HL-60/S4 (cell line): ENCODE results near the gene IPO11.
"Not testable (repeated sequence)": the region's sequence is repeated elsewhere in the genome, so short reads cannot be mapped to it uniquely, and the experiment has no call there.

Experiments
- in situ Hi-C: fragments of 300-500 bp; cut with MboI; formaldehyde crosslinking; loops from 2 replicates; pipeline ENCODE4 v1.14.3; 2022; ENCODE audit warnings: low sequenced_read_pairs

The IPO11 gene

DNA sequence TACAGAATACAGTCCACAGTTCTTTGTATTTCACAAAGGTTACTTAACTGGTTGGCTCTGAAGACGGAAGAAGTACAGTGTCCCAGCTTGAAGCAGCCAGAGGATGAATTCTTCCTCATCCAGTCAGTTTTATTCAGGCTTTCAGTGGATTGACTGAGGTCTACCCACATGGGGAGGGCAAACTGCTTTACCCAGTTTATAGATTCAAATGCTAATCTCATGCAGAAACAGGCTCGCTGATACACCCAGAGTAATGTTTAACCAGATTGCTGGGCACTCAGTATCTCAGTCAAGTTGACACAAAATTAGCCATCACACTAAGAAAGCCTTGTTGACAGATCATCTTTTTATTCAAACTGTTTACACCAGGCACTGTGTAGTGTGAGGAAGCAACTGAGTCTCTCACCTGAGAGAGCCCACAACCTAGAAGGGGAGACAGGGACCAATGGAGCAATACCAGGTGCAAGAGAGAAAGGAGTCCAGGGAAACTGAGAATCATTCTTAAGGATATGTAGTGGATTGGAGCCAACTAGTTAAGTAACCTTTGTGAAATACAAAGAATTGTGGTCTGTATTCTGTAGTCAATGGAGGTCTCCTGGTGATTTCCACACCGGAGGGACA is 181.9 kb downstream of the IPO11 start:
- in situ Hi-C loops = no loop called here

DNA sequence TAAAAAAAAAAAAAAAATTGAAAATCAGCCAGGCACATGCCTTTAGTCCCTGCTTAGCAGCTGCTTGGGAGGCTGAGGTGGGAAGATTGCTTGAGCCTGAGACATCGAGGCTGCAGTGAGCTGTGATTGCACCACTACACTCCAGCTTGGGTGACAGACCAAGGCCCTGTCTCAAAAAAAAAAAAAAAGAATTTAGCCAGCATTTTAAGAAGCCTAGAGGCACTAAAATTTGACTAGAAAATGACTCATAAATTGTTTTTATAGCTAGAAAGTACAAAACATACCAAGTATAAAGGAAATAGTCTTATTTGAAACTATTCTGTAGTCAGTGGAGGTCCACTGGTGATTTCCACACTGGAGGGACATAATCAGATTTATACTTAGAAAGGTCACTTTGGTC is 183.5 kb downstream of the IPO11 start:
- in situ Hi-C loops = no loop called here

GRCh38 chr5:62596691-62597090 is 184.1 kb downstream of the IPO11 start:
- in situ Hi-C loops = no loop called here

GRCh38 chr5:62597314-62597713 is 184.8 kb downstream of the IPO11 start:
- in situ Hi-C loops = no loop called here

DNA sequence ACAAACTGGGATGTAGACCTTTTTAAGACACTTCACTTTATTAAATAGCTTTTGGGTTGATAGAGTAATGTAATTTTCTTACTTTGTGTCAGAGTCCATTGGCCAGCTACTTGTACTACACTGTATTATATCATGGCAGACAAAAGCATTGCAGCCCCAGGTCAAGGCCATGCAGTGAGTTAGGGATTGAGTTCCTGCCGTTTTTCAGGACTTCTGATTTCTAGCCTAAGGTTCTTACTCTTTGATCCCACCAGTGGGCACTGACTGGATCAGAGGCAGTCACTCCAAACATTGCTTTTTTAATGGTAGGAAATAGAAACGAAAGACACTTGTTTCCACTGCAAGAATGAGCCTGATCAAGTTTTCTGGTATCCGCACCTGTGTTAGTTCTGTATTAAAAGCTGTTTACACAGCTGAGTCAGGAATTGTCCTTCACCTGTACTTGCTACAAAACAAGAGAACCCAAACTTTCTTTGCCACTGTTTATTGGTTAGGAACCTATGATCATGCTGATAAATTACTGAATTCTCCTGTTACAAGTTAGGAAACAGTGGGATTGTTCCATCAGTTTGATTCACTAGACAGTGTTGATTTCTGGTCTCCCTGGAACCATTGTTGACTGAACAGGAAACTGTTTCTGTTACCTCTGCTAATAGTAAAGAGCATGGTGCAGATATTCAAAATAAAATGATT is 188.1 kb downstream of the IPO11 start:
- in situ Hi-C loops = no loop called here

DNA sequence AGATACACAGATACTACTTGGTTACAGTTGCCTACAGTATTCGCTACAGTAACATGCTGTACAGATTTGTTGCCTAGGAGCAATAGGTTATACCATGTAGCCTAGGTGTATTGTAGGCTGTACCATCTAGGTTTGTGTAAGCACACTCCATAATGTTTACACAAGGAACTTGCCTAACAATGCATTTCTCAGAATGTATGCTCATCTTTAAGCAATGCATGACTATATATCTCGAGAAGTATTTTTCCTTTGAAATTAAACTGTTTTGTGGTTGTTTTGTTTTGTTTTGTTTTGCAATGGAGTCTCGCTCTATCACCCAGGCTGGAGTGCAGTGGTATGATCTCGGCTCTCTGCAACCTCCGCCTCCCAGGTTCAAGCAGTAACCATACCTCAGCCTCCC is 191.4 kb downstream of the IPO11 start:
- in situ Hi-C loops = no loop called here

GRCh38 chr5:62605638-62606037 is 193.1 kb downstream of the IPO11 start:
- in situ Hi-C loops = no loop called here

DNA sequence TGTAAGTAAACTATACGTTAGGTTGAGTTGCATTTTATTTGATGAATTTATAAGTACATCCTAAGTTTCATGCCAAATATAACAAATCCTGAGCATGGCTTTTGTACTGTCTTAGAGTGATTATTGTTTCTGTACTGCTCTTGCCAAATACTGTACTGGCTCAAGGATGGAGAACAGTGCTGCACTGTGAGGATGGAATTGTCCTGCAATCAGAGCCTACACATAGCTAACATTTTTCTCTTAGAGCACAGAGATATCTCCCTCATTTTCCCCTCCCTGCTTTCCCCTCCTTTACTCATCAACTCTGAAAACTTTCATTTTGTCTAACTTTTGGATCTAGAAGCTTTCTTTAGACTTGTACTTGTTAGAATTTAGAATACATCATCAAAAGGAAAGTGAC is 194.3 kb downstream of the IPO11 start:
- in situ Hi-C loops = no loop called here

- in situ Hi-C loops = no loop called here
Measured at GRCh38 chr5:62607615-62608014, 195.1 kb downstream of the IPO11 start.

- in situ Hi-C loops = no loop called here
Measured at GRCh38 chr5:62608529-62609511, 196.3 kb downstream of the IPO11 start.

DNA sequence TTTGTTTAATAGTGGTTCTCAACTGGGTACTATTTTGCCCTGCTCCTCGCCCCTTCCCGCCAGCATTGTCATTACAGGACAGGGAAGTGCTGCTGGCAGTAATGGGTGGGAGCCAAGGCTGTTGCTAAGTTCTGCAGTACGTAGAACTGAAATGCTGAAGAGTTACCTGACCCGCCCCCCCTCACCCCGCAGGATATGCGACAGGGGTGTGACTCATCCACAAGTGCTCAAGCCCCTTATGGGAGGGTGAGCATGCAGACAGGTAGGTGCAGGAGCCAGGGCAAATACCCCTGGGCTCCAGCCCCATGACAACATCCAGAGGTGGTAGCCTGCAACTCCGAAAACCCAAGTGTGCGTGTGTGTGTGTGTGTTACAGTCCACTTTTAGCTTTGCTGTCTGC is 201.8 kb downstream of the IPO11 start:
- in situ Hi-C loops = no loop called here

DNA sequence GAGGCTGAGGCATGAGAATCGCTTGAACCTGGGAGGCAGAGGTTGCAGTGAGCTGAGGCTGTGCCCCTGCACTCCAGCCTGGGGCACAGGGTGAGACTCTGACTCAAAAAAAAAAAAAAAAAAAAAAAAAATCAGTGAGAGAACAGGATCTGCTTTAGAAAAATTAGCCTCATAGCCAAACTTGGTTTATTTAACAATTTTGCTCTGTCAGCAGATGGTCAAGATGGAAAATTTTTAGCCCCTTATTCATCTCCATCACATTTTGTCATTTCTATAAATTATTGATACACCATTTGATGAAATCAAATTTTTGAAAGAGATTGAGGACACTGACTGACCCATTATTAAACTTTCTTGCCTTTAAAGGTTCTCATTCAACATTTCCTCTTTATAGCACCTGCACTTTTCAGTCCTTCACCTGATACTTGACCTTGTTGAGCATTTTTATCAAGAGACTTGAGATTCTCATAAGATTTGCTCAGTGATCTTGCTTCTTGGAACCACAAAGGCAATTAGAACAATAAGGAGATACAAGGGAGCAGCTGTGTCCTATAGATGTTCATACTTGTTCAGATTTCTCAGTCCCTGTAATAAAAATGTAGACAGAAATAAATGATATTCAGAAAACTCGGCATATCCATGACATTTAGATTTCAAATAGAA is 204.2 kb downstream of the IPO11 start:
- in situ Hi-C loops = no loop called here

GRCh38 chr5:62617943-62618342 is 205.4 kb downstream of the IPO11 start:
- in situ Hi-C loops = no loop called here

GRCh38 chr5:62620761-62621160 is 208.2 kb downstream of the IPO11 start:
- in situ Hi-C loops = no loop called here

DNA sequence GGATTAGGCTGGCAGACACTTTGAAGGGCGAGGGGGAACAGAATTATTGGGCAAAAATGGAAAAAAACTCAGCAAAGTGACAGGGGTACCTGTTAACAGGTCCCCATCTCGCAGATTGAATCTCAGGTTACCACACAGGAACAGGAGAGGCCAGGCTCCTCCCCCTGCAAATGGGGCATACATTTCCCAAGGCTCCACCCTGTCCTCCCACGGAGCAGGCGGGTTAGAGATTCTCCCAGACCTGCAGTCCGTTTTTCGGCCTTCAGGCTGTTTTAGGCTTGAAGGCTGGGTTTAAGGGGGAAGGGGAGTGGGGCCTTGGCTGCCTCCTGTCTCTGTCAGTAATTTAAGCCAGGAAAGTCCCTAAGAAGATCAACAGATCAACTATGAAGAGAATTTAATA is 208.7 kb downstream of the IPO11 start:
- in situ Hi-C loops = no loop called here

GRCh38 chr5:62623271-62623670 is 210.7 kb downstream of the IPO11 start:
- in situ Hi-C loops = no loop called here

DNA sequence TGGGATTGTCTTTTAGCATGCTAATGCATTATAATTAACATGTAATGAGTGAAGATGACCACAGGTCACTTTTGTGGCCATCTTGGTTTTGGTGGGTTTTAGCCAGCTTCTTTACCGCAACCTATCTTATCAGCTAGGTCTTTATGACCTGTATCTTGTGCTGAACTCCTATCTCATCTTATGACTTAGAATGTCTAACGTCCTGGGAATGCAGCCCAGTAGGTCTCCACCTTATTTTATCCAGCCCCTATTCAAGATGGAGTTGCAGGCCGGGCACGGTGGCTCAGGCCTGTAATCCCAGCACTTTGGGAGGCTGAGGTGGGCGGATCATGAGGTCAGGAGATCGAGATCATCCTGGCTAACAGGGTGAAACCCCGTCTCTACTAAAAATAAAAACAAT is 211.9 kb downstream of the IPO11 start:
- in situ Hi-C loops = not testable (repeated sequence)

GRCh38 chr5:62626534-62626933 is 214.0 kb downstream of the IPO11 start:
- in situ Hi-C loops = no loop called here

- in situ Hi-C loops = no loop called here
Measured at GRCh38 chr5:62627121-62627520, 214.6 kb downstream of the IPO11 start.

DNA sequence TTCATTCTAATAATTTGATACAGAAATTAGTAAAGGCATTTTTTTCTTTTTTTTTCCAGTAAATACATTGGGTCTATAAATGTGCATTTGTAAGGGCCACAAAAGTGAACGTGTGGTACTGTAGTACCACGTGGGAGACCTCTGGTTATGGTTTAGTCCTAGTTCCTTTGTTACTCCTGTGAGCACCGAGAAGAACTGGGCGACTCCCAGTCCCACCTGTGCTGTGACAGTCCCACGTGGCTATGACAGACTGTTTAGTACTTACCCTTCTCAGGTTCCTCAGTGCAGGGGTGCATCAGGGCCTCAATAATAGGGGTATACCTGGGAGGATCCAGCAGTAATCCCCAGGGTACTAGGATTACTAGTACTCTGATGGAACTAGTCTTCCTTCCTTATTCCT is 215.3 kb downstream of the IPO11 start:
- in situ Hi-C loops = no loop called here

DNA sequence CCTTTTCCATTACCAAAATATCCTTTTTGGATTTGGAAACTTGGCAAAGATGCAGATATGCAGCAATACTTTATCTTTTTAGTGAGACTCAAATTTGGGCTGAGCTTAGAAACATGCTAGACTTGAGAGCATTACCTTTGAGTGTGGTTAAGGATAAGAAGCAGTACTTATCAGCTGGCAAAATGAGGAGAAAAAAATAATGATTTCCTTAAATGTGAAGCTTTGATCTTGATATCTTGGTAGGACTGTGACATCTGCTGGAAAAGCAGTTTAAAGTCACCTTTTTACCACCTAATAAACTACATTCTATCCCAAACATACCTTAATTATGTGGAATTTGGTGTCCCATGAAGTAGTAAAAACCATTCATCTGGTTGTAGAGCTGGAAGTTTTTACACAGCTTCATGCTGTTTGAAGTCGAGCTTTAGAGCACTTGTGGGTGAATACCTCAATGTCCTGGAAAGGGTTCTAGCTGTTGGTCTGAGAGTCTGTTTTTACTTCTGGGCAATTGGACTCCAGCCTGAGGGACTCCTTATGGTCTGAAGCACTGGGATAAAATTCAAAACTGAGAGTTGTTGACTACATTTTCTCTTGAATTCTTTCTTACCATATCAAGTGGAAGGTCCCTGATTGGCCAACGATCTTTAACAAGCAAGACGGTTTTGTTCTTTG is 219.5 kb downstream of the IPO11 start:
- in situ Hi-C loops = no loop called here
